ENCODE results near the gene CYBB.
A peak's percentile ranks its signal among the peaks of the same experiment; 100 is the strongest.

The CYBB gene

DNA sequence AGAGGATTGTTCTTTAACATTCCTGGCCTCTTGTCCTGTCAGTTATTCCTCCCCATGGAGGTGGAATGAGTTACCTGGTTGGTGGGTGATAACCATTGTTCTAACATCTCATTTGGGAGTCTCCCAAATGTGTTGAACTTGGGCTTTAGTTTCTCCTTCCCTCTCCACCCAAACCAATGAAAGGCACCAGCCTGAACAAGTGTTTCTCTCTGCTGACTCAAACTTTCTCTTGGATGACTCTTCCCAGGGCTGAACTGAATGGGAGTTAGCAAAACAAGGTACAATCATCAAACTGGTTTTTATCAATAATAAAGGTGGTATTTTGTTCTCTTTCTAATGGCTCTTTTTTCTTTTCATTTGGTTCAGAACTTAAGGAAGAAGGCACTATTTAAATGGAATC, 64.8 kb downstream of the CYBB start:
- DNase-seq (ENCODE audit: low spot score) = no peak

GRCh38 chrX:37846141-37846540, 66.3 kb downstream of the CYBB start:
- DNase-seq (ENCODE audit: low spot score) = peak; percentile 42

DNA sequence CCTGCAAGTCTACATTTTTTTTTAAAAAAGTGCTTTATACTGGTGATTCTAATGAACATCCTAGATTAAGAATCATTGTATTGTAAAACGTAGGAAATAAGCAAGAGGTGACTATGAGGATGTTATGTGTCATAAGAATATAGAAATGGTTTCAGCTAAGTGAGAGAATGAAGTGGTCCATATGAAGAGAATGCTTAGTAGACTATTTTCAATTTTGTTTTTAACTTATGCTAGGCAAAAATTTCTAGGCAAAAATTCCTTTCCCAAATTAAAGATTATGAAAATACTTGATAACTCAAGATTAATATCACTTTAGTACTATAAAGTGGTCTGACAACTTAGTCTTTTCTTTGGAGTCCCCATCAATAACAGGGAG, 66.7 kb downstream of the CYBB start:
- peak; percentile 3 for DNase-seq (ENCODE audit: low spot score)

DNA sequence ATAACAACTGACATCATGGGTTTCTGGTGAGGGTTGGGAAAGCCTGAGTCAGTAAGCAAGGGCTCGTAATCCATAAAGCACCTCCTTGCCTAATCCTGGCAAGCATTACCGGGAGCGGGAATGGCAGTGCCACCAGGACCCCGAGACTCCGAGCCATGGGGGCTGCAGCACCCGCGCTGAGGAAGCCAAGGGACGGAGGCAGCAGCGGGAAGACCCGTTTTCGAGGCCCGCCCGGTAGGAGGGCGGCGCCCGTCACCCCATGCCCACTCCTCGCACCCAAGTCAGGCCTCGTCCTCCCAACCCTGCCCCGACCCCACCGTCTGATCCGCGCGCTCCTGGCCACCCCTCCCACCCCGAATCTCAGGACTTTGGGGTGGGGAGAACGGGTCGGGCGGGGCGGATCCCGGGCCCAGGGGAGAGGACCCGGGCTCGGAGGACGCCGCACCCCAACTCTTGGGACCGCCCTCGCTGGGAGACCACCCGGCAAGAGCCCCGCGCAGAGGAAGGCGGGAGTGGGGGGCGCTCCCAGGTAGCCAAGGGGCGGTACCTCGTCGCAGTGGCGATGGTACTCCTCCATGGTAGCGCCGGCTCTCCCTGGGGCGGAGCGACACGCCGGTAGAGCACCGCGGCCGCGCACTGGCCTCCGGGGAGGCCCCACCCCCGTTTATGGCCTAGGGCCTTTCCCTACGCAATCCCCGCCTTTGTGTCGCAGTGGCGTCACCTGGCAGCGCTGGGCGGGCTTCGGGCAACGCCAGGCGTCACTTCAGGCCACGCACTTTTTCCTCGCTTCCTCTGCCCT, 67.3 kb downstream of the CYBB start, which contains the start of gene DYNLT3:
DYNLT3 (minus strand) TSS at position 638 of the 799 bp plus-strand sequence; CDS start at position 577, 61 bp downstream.
- DNase-seq (ENCODE audit: low spot score) = peak; percentile 85

DNA sequence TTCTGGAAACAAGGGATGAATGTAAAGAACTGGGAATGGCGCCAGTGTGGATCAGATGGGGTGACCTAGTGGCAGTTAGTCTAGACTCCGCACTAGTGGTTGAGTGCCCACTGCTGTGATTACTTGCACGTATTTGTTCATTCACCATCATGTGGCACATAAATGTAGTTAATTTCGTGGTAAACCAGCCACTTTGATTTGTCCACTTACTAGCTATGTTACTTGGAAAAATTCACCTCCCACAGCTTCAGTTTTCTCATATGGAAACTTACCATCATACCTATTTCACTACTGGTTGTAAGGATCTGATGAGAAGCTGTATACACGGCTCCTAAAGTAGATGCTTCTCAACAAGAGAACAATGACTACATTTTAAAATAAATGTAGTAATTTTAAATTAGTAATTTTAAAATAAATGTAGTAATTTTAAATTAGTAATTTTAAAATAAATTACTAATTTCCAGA, 67.9 kb downstream of the CYBB start:
- DNase-seq (ENCODE audit: low spot score) = no peak

DNA sequence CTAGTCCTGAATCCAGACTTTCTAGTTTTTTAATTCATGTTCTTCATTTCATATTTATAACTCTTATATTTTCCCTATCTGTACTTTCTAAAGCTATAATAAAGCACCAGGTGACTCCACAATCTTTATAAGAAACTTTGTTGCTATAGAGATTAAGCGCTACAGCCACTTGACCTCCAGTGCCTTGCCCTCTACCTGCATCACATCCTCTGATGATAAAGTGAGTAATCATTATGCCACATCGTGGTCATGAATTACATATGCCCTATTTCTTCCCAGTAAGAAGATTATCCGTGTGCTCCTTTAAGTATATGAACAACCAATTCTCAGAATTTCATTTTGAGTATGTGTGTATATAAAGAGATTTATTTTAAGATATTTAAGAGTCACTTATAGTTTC, 74.3 kb downstream of the CYBB start:
- no peak for DNase-seq (ENCODE audit: low spot score)

DNA sequence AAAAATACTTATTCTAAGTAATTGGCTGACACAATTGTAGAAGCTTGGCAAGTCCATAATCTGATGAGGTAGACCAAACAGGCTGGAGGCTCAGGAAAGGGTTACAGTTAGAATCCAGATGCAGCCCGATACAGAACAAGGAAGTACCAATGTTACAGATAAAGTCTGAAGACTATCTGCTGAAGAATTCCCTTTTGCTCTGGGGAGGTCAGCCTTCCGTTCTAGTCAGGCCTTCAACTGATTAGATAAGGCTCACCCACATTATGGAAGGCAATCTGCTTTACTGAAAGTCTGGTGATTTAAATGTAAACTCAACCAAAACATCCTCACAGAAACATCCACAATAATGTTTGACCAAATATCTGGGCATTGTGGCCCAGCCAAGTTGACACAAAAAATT, 74.9 kb downstream of the CYBB start:
- DNase-seq (ENCODE audit: low spot score) = no peak

GRCh38 chrX:37860721-37861120, 80.9 kb downstream of the CYBB start:
- DNase-seq (ENCODE audit: low spot score) = no peak

GRCh38 chrX:37862851-37863250, 83.0 kb downstream of the CYBB start:
- no peak for DNase-seq (ENCODE audit: low spot score)

Data from SW480 (cell line).